Hepatocyte (in vitro differentiated cells): ENCODE data around the gene SLC2A8. TPM values are rescaled to one million over a fixed set of nuclear protein-coding genes. Genes with fewer than 3 reads are reported as not detected.

Experiments used
- DNase-seq: peaks from one replicate; pipeline ENCODE4 v3.0.0-alpha.2; 2016; ENCODE audit warnings: low spot score
- H2AFZ ChIP-seq: fragments of 200-600 bp; sonication (generic); 2 replicates; pipeline ENCODE4 v1.6.0; 2016; ENCODE audit warnings: antibody characterized with exemption, mild to moderate bottlenecking
- H3K27ac ChIP-seq: fragments of 200-600 bp; sonication (generic); 2 replicates; pipeline ENCODE4 v1.5.1; 2016; ENCODE audit warnings: mild to moderate bottlenecking
- H3K27me3 ChIP-seq: fragments of 200-600 bp; sonication (generic); 2 replicates; pipeline ENCODE4 v1.6.1; 2016
- H3K36me3 ChIP-seq: fragments of 200-600 bp; sonication (generic); replicated peaks from 2 replicates; pipeline ENCODE4 v1.5.1; 2016; ENCODE audit warnings: low read depth; ENCODE audit not compliant: insufficient read depth
- H3K4me1 ChIP-seq: fragments of 200-600 bp; sonication (generic); 2 replicates; pipeline ENCODE4 v1.5.1; 2016; ENCODE audit warnings: mild to moderate bottlenecking, moderate library complexity; ENCODE audit not compliant: insufficient read depth
- H3K4me2 ChIP-seq: fragments of 200-600 bp; sonication (generic); 2 replicates; pipeline ENCODE4 v1.6.0; 2016
- H3K4me3 ChIP-seq: fragments of 200-600 bp; sonication (generic); 2 replicates; pipeline ENCODE4 v1.5.1; 2016; ENCODE audit warnings: mild to moderate bottlenecking
- H3K79me2 ChIP-seq: fragments of 200-600 bp; sonication (generic); 2 replicates; pipeline ENCODE4 v1.6.0; 2017; ENCODE audit warnings: mild to moderate bottlenecking
- H3K9me2 ChIP-seq: fragments of 200-600 bp; sonication (generic); replicated peaks from 2 replicates; pipeline ENCODE4 v1.6.0; 2017; ENCODE audit warnings: mild to moderate bottlenecking; ENCODE audit not compliant: insufficient read depth
- H3K9me3 ChIP-seq: fragments of 200-600 bp; sonication (generic); 2 replicates; pipeline ENCODE4 v1.5.1; 2016; ENCODE audit warnings: low read depth, mild to moderate bottlenecking
- H4K20me1 ChIP-seq: fragments of 200-600 bp; sonication (generic); 2 replicates; pipeline ENCODE4 v1.6.0; 2016; ENCODE audit warnings: mild to moderate bottlenecking; ENCODE audit not compliant: insufficient read depth, poor library complexity, severe bottlenecking
- CTCF ChIP-seq: fragments of 200-600 bp; sonication (generic); IDR thresholded peaks from 2 replicates; pipeline ENCODE4 v1.5.1; 2016; ENCODE audit warnings: antibody characterized with exemption, mild to moderate bottlenecking; ENCODE audit not compliant: poor library complexity
- EZH2 ChIP-seq: fragments of 200-600 bp; sonication (generic); IDR thresholded peaks from 2 replicates; pipeline ENCODE4 v1.6.1; 2016; ENCODE audit warnings: antibody characterized with exemption, mild to moderate bottlenecking, borderline replicate concordance
- EZH2phosphoT487 ChIP-seq: fragments of 200-600 bp; sonication (generic); IDR thresholded peaks from one replicate; pipeline ENCODE4 v1.6.1; 2018; ENCODE audit warnings: antibody characterized with exemption, mild to moderate bottlenecking, low read depth, moderate library complexity; ENCODE audit not compliant: unreplicated experiment, severe bottlenecking
- WGBS: methylation state at CpG from one replicate; pipeline ENCODE4 v1.1.6; 2016; ENCODE audit warnings: low lambda C conversion rate; ENCODE audit errors: missing lambda C conversion rate; 5-methylcytosine and 5-hydroxymethylcytosine counted together
- polyA plus RNA-seq: library from polyadenylated mRNA; unstranded; fragments of >200 nt; fragmentation: Nextera tagmentation; extraction: Ambion mirVana; gene quantifications from 2 replicates; pipeline ENCODE4 v1.2.1, GENCODE V29; 2016
- total RNA-seq: library from RNA; depleted of rRNA; stranded (reverse); fragments of >200 nt; gene quantifications from 2 replicates; pipeline ENCODE4 v1.2.3, GENCODE V29; 2014

The SLC2A8 gene
- total and polyA plus RNA-seq, 2 experiments from 2014 or later: 91.7 to 145 TPM

- Histone ChIP-seq H3K4me1 (no peaks in the 10 kb centered on the region), H2AFZ (no peak overlapping the region), H3K9me2 (no peaks in the 10 kb centered on the region), H3K36me3 (no peaks in the 10 kb centered on the region), H3K4me3 (no peak overlapping the region), H4K20me1 (no peaks in the 10 kb centered on the region), H3K79me2 (no peaks in the 10 kb centered on the region), H3K4me2 (peak overlapping the region; percentile 26), H3K27ac (peak overlapping the region; percentile 78), H3K9me3 (no peaks in the 10 kb centered on the region), H3K27me3 (no peaks in the 10 kb centered on the region)
- TF ChIP-seq CTCF: no peak
- TF ChIP-seq EZH2: no peak
- TF ChIP-seq EZH2phosphoT487: no peak
- WGBS: 81% methylated on average over 13 of the region's 13 CpGs
- DNase-seq: peak; percentile 50
Observed at GRCh38 chr9:127370672-127371648, 26.0 kb upstream of the SLC2A8 start.

- Histone ChIP-seq H3K36me3 (no peaks in the 10 kb centered on the region), H3K27ac (no peak overlapping the region), H3K4me2 (no peak overlapping the region), H3K9me2 (no peaks in the 10 kb centered on the region), H2AFZ (no peak overlapping the region), H3K27me3 (no peaks in the 10 kb centered on the region), H3K9me3 (no peaks in the 10 kb centered on the region), H4K20me1 (no peaks in the 10 kb centered on the region), H3K4me3 (no peak overlapping the region), H3K4me1 (no peaks in the 10 kb centered on the region), H3K79me2 (no peaks in the 10 kb centered on the region)
- DNase-seq: no peak
- no peak for TF ChIP-seq CTCF
- TF ChIP-seq EZH2phosphoT487: no peak
- WGBS: 98% methylated on average over 3 of the region's 3 CpGs
Observed at GRCh38 chr9:127380479-127380878, 16.5 kb upstream of the SLC2A8 start.

- no peaks in the 10 kb centered on the region for H3K27me3 ChIP-seq
- H3K4me1 ChIP-seq: peaks cover under 1% of the 10 kb centered on the region
- H3K9me2 ChIP-seq: no peaks in the 10 kb centered on the region
- no peaks in the 10 kb centered on the region for H3K79me2 ChIP-seq
- no peak for DNase-seq
- H3K9me3 ChIP-seq: no peaks in the 10 kb centered on the region
- H3K4me3 ChIP-seq: no peak overlapping the region
- no peaks in the 10 kb centered on the region for H3K36me3 ChIP-seq
- no peaks in the 10 kb centered on the region for H4K20me1 ChIP-seq
- no peak overlapping the region for H3K4me2 ChIP-seq
- WGBS: 90% methylated on average over 2 of the region's 2 CpGs
- TF ChIP-seq CTCF (no peak), EZH2phosphoT487 (no peak), EZH2 (no peak)
- H3K27ac ChIP-seq: no peak overlapping the region
- no peak overlapping the region for H2AFZ ChIP-seq
Observed at GRCh38 chr9:127382541-127382940, 14.4 kb upstream of the SLC2A8 start.
